ENCODE data around the gene CES4A. TPM values are rescaled to one million over a fixed set of nuclear protein-coding genes. Genes with fewer than 3 reads are reported as not detected.

The CES4A gene
- polyA plus RNA-seq, 1 experiment = 2.8 TPM

DNA sequence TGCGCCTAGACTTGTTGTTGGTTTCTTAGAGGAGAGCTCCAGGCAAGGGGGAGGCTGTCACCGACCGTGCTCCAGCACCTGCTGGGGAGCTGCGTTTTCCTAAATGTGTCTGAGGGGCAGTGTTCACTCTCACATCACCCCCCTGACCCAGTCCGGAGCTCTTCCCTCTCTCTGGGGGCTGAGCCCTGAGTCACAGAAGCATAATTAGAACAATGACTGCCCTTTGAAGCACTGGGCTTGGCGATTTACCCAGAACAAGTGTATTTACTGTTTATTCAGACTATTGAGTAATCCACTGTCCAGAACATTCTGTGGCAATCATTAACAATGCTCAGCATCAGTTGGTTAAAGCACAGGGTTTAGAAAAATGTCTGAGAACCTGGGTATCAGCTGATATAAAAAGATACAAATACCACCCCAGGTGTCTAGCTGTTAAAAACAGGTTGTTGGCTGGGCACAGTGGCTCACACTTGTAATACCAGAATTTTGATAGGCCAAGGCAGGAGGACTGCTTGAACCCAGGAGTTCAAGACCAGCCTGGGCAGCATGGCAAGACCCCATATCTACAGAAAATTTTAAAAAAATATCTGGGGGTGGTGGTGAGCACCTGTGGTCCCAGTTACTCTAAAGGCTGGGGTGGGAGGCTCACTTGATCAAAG lies 8.1 kb downstream of the CES4A start:
- ChIA-PET CTCF (no interaction called here), POLR2A (interaction anchor here (0.5 kb wide), 1 partner anchor 20 kb away, joined by 4 read pairs; no protein-coding TSS in a partner anchor)
- peaks cover 7% of the 10 kb centered on the region for H3K27me3 ChIP-seq (ENCODE audit: control insufficient read depth, insufficient read depth, low read length)
- DNase-seq (ENCODE audit: low read depth, low spot score) = peak; percentile 39
- H3K4me3 ChIP-seq (ENCODE audit: low read depth, low read length) = no peak overlapping the region
- no peak overlapping the region for H3K27ac ChIP-seq (ENCODE audit: low read depth, low read length)
- no peaks in the 10 kb centered on the region for H3K9me3 ChIP-seq (ENCODE audit: control insufficient read depth, insufficient read depth, low read length)
- TF ChIP-seq, protein P1, sequence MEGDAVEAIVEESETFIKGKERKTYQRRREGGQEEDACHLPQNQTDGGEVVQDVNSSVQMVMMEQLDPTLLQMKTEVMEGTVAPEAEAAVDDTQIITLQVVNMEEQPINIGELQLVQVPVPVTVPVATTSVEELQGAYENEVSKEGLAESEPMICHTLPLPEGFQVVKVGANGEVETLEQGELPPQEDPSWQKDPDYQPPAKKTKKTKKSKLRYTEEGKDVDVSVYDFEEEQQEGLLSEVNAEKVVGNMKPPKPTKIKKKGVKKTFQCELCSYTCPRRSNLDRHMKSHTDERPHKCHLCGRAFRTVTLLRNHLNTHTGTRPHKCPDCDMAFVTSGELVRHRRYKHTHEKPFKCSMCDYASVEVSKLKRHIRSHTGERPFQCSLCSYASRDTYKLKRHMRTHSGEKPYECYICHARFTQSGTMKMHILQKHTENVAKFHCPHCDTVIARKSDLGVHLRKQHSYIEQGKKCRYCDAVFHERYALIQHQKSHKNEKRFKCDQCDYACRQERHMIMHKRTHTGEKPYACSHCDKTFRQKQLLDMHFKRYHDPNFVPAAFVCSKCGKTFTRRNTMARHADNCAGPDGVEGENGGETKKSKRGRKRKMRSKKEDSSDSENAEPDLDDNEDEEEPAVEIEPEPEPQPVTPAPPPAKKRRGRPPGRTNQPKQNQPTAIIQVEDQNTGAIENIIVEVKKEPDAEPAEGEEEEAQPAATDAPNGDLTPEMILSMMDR (IDR thresholded peaks at IDR 0.05; ENCODE audit: low read depth, low read length) = no peak

GRCh38 chr16:66996983-66997358 lies 8.6 kb downstream of the CES4A start:
- Histone ChIP-seq H3K27me3 (ENCODE audit: control insufficient read depth, insufficient read depth, low read length) (peaks cover 7% of the 10 kb centered on the region), H3K4me3 (ENCODE audit: low read depth, low read length) (no peak overlapping the region), H3K9me3 (ENCODE audit: control insufficient read depth, insufficient read depth, low read length) (no peaks in the 10 kb centered on the region), H3K27ac (ENCODE audit: low read depth, low read length) (no peak overlapping the region)
- CTCF ChIA-PET = no interaction called here
- DNase-seq (ENCODE audit: low read depth, low spot score) = no peak
- POLR2A ChIA-PET = interaction anchor here (0.7 kb wide), 1 partner anchor 839 kb away, joined by 4 read pairs; no protein-coding TSS in a partner anchor
- TF ChIP-seq, protein P1 (IDR thresholded peaks at IDR 0.05; ENCODE audit: low read depth, low read length) = no peak

- no peak overlapping the region for H3K27ac ChIP-seq (ENCODE audit: low read depth, low read length)
- TF ChIP-seq, protein P1 (IDR thresholded peaks at IDR 0.05; ENCODE audit: low read depth, low read length) = no peak
- ChIA-PET POLR2A (interaction anchor here (0.5 kb wide), 1 partner anchor 150 kb away, joined by 11 read pairs; the partner anchor contains the start of gene B3GNT9), CTCF (interaction anchor here (0.6 to 1.2 kb wide), 2 partner anchors 16 to 99 kb away, joined by 3 to 4 read pairs; no protein-coding TSS in a partner anchor)
- H3K9me3 ChIP-seq (ENCODE audit: control insufficient read depth, insufficient read depth, low read length) = no peaks in the 10 kb centered on the region
- H3K4me3 ChIP-seq (ENCODE audit: low read depth, low read length) = peak overlapping the region; percentile 63
- no peak for DNase-seq (ENCODE audit: low read depth, low spot score)
- peaks cover 20% of the 10 kb centered on the region for H3K27me3 ChIP-seq (ENCODE audit: control insufficient read depth, insufficient read depth, low read length)
Observed at GRCh38 chr16:67000384-67001351, 12.3 kb downstream of the CES4A start.

- no peak overlapping the region for H3K27ac ChIP-seq (ENCODE audit: low read depth, low read length)
- H3K27me3 ChIP-seq (ENCODE audit: control insufficient read depth, insufficient read depth, low read length) = peaks cover 20% of the 10 kb centered on the region
- CTCF ChIA-PET = interaction anchor here (1.9 kb wide), 1 partner anchor 16 kb away, joined by 4 read pairs; no protein-coding TSS in a partner anchor
- no peaks in the 10 kb centered on the region for H3K9me3 ChIP-seq (ENCODE audit: control insufficient read depth, insufficient read depth, low read length)
- no peak for DNase-seq (ENCODE audit: low read depth, low spot score)
- TF ChIP-seq, protein P1 (IDR thresholded peaks at IDR 0.05; ENCODE audit: low read depth, low read length) = no peak
- POLR2A ChIA-PET = no interaction called here
- H3K4me3 ChIP-seq (ENCODE audit: low read depth, low read length) = no peak overlapping the region
Observed at GRCh38 chr16:67001726-67002125, 13.3 kb downstream of the CES4A start.

Data from AG04450 (cell line).